Stimulated activated naive CD8-positive, alpha-beta T cell treated with anti-CD3 and anti-CD28 coated beads, Interleukin-15, amount 100 ng/mL, for 72 hours (primary cell): ENCODE data around the gene PSMC3.

Source experiments
- ATAC-seq: fragments of 150-1000 bp; cut with Tn5 transposase; 2 replicates; pipeline ENCODE4 v1.10.0; 2021; ENCODE audit warnings: mild to moderate bottlenecking, moderate library complexity
- DNase-seq, 2 donors: peaks; one replicate each; pipeline ENCODE4 v3.0.0; 2021 to 2022
- H3K27ac Mint-ChIP-seq, 2 donors: one replicate each; pipeline ENCODE4 v1.8.0; 2022; ENCODE audit warnings: mild to moderate bottlenecking in 2 of 2, mixed read lengths in 2 of 2, moderate library complexity in 2 of 2
- H3K27me3 Mint-ChIP-seq: one replicate; pipeline ENCODE4 v1.8.0; 2022; ENCODE audit warnings: mixed read lengths
- H3K4me1 Mint-ChIP-seq: one replicate; pipeline ENCODE4 v1.8.0; 2022; ENCODE audit warnings: mild to moderate bottlenecking, mixed read lengths
- H3K4me3 Mint-ChIP-seq, 2 donors: one replicate each; pipeline ENCODE4 v1.8.0; 2022; ENCODE audit warnings: mild to moderate bottlenecking in 2 of 2, mixed read lengths in 2 of 2, moderate library complexity in 1 of 2
- H3K9me3 Mint-ChIP-seq, 2 donors: one replicate each; pipeline ENCODE4 v1.8.0; 2022; ENCODE audit warnings: mixed read lengths in 2 of 2

PSMC3 gene

GRCh38 chr11:47394322-47395222 lies 31.7 kb downstream of the PSMC3 start:
- Mint-ChIP-seq H3K27me3 (no peaks in the 10 kb centered on the region), H3K4me3 (peak overlapping the region; percentile 53 to 76), H3K9me3 (no peaks in the 10 kb centered on the region), H3K27ac (peak overlapping the region; percentile 97 to 98), H3K4me1 (peaks cover 66% of the 10 kb centered on the region)
- DNase-seq (peak; percentile 58 to 69), ATAC-seq (peak; percentile 81)

GRCh38 chr11:47394050-47394321 lies 32.3 kb downstream of the PSMC3 start:
- ATAC-seq (no peak), DNase-seq (no peak)
- Mint-ChIP-seq H3K27me3 (no peaks in the 10 kb centered on the region), H3K27ac (peak overlapping the region; percentile 97 to 98), H3K4me3 (peak overlapping the region; percentile 53 to 76), H3K4me1 (peaks cover 68% of the 10 kb centered on the region), H3K9me3 (no peaks in the 10 kb centered on the region)

- H3K9me3 Mint-ChIP-seq, result no peaks in the 10 kb centered on the region
- H3K4me3 Mint-ChIP-seq, result peak overlapping the region; percentile 21 to 53
- no peak for DNase-seq
- H3K4me1 Mint-ChIP-seq, result peaks cover 70% of the 10 kb centered on the region
- peak overlapping the region; percentile 97 to 98 for H3K27ac Mint-ChIP-seq
- ATAC-seq, result no peak
- H3K27me3 Mint-ChIP-seq, result no peaks in the 10 kb centered on the region
These were observed 32.8 kb downstream of the PSMC3 start for GRCh38 chr11:47393163-47394049.

- no peak overlapping the region for H3K4me3 Mint-ChIP-seq
These were observed 33.6 kb downstream of the PSMC3 start for GRCh38 chr11:47392546-47393162.

GRCh38 chr11:47391711-47392432 lies 34.4 kb downstream of the PSMC3 start:
- DNase-seq (no peak), ATAC-seq (no peak)
- peaks cover 71% of the 10 kb centered on the region for H3K4me1 Mint-ChIP-seq
- H3K4me3 Mint-ChIP-seq, result no peak overlapping the region
- no peaks in the 10 kb centered on the region for H3K27me3 Mint-ChIP-seq
- H3K27ac Mint-ChIP-seq, result peak overlapping the region in 1 of 2 donors; percentile 19
- no peaks in the 10 kb centered on the region for H3K9me3 Mint-ChIP-seq

More at GRCh38 chr11:47392546-47393162, 33.6 kb downstream of the PSMC3 start:
- H3K27ac Mint-ChIP-seq, result peak overlapping the region in 1 of 2 donors; percentile 25
- DNase-seq, result no peak
- peaks cover 75% of the 10 kb centered on the region for H3K4me1 Mint-ChIP-seq
- no peak for ATAC-seq
- no peaks in the 10 kb centered on the region for H3K9me3 Mint-ChIP-seq
- no peaks in the 10 kb centered on the region for H3K27me3 Mint-ChIP-seq

GRCh38 chr11:47391077-47391583 lies 35.1 kb downstream of the PSMC3 start:
- H3K9me3 Mint-ChIP-seq, result no peaks in the 10 kb centered on the region
- H3K27me3 Mint-ChIP-seq, result no peaks in the 10 kb centered on the region
- DNase-seq, result no peak
- H3K27ac Mint-ChIP-seq, result peak overlapping the region in 1 of 2 donors; percentile 55
- H3K4me1 Mint-ChIP-seq, result peaks cover 71% of the 10 kb centered on the region
- no peak overlapping the region for H3K4me3 Mint-ChIP-seq
- ATAC-seq, result no peak

- ATAC-seq, result no peak
- H3K4me1 Mint-ChIP-seq, result peaks cover 63% of the 10 kb centered on the region
- no peaks in the 10 kb centered on the region for H3K9me3 Mint-ChIP-seq
- no peak overlapping the region for H3K4me3 Mint-ChIP-seq
- H3K27me3 Mint-ChIP-seq, result no peaks in the 10 kb centered on the region
- peak overlapping the region in 1 of 2 donors; percentile 55 for H3K27ac Mint-ChIP-seq
- DNase-seq, result no peak
These were observed 35.8 kb downstream of the PSMC3 start for GRCh38 chr11:47390422-47390760.

GRCh38 chr11:47389577-47390421 lies 36.4 kb downstream of the PSMC3 start:
- ATAC-seq (peak; percentile 19), DNase-seq (no peak)
- Mint-ChIP-seq H3K27me3 (no peaks in the 10 kb centered on the region), H3K9me3 (no peaks in the 10 kb centered on the region), H3K4me3 (peak overlapping the region in 1 of 2 donors; percentile 43), H3K4me1 (peaks cover 57% of the 10 kb centered on the region), H3K27ac (peak overlapping the region in 1 of 2 donors; percentile 83)

GRCh38 chr11:47388697-47389576 lies 37.3 kb downstream of the PSMC3 start:
- Mint-ChIP-seq H3K4me3 (no peak overlapping the region), H3K4me1 (peaks cover 49% of the 10 kb centered on the region), H3K27ac (no peak overlapping the region), H3K9me3 (no peaks in the 10 kb centered on the region), H3K27me3 (no peaks in the 10 kb centered on the region)
- ATAC-seq, result no peak
- DNase-seq, result no peak

- no peaks in the 10 kb centered on the region for H3K27me3 Mint-ChIP-seq
- no peaks in the 10 kb centered on the region for H3K9me3 Mint-ChIP-seq
- no peak for ATAC-seq
- H3K4me3 Mint-ChIP-seq, result no peak overlapping the region
- no peak overlapping the region for H3K27ac Mint-ChIP-seq
- no peak for DNase-seq
- H3K4me1 Mint-ChIP-seq, result peaks cover 42% of the 10 kb centered on the region
These were observed 38.1 kb downstream of the PSMC3 start for GRCh38 chr11:47387944-47388696.

- Mint-ChIP-seq H3K4me3 (no peak overlapping the region), H3K27ac (no peak overlapping the region), H3K4me1 (peaks cover 18% of the 10 kb centered on the region), H3K27me3 (no peaks in the 10 kb centered on the region), H3K9me3 (no peaks in the 10 kb centered on the region)
- ATAC-seq (no peak), DNase-seq (no peak)
These were observed 41.7 kb downstream of the PSMC3 start for GRCh38 chr11:47384498-47384897.

GRCh38 chr11:47383071-47383470 lies 43.2 kb downstream of the PSMC3 start:
- H3K27me3 Mint-ChIP-seq, result no peaks in the 10 kb centered on the region

GRCh38 chr11:47380078-47380477 lies 46.2 kb downstream of the PSMC3 start:
- H3K4me1 Mint-ChIP-seq, result no peaks in the 10 kb centered on the region
- no peaks in the 10 kb centered on the region for H3K27me3 Mint-ChIP-seq
- H3K27ac Mint-ChIP-seq, result no peak overlapping the region
- ATAC-seq, result no peak
- H3K9me3 Mint-ChIP-seq, result no peaks in the 10 kb centered on the region
- DNase-seq, result no peak
- H3K4me3 Mint-ChIP-seq, result no peak overlapping the region

More at GRCh38 chr11:47383071-47383470, 43.2 kb downstream of the PSMC3 start:
- H3K9me3 Mint-ChIP-seq, result no peaks in the 10 kb centered on the region
- DNase-seq (no peak), ATAC-seq (no peak)
- no peak overlapping the region for H3K4me3 Mint-ChIP-seq
- peaks cover 3% of the 10 kb centered on the region for H3K4me1 Mint-ChIP-seq
- peak overlapping the region in 1 of 2 donors; percentile 64 for H3K27ac Mint-ChIP-seq
